DND-41 (cell line): Measurements from ENCODE around the gene ZNF234.

ENCODE experiments used
- EZH2 ChIP-seq: IDR thresholded peaks from 3 replicates; pipeline ENCODE4 v1.6.1; 2012; ENCODE audit warnings: borderline replicate concordance, low read depth, mild to moderate bottlenecking, moderate library complexity, low read length, inconsistent platforms; ENCODE audit not compliant: severe bottlenecking
- TF ChIP-seq, protein P1 (sequence below): IDR thresholded peaks from 2 replicates; pipeline ENCODE4 v1.5.1; 2012; ENCODE audit warnings: borderline replicate concordance, low read length, moderate library complexity, mild to moderate bottlenecking; ENCODE audit not compliant: poor library complexity, severe bottlenecking; ENCODE audit errors: extremely low read depth

GRCh38 chr19:44190020-44190419, 48.7 kb downstream of the ZNF234 start:
- TF ChIP-seq, protein P1, sequence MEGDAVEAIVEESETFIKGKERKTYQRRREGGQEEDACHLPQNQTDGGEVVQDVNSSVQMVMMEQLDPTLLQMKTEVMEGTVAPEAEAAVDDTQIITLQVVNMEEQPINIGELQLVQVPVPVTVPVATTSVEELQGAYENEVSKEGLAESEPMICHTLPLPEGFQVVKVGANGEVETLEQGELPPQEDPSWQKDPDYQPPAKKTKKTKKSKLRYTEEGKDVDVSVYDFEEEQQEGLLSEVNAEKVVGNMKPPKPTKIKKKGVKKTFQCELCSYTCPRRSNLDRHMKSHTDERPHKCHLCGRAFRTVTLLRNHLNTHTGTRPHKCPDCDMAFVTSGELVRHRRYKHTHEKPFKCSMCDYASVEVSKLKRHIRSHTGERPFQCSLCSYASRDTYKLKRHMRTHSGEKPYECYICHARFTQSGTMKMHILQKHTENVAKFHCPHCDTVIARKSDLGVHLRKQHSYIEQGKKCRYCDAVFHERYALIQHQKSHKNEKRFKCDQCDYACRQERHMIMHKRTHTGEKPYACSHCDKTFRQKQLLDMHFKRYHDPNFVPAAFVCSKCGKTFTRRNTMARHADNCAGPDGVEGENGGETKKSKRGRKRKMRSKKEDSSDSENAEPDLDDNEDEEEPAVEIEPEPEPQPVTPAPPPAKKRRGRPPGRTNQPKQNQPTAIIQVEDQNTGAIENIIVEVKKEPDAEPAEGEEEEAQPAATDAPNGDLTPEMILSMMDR: no peak
- TF ChIP-seq EZH2: no peak
